Heart left ventricle (tissue), 16 donors: ENCODE measurements around the gene CABLES1. TPM values are rescaled to one million over a fixed set of nuclear protein-coding genes. Genes with fewer than 3 reads are reported as not detected.

Source experiments
- ATAC-seq, 4 donors: fragments of 200-7000 bp; cut with Tn5 transposase; one replicate each; pipeline ENCODE4 v1.9.1; 2020 to 2022; ENCODE audit warnings: moderate library complexity in 4 of 4, mild to moderate bottlenecking in 3 of 4, moderate number of reproducible peaks in 1 of 4
- DNase-seq, 5 donors: peaks; one replicate each; pipeline ENCODE4 v3.0.0-alpha.2; 2020
- H3K27ac ChIP-seq, 12 donors: fragments of 200-600 bp; sonication (generic) in 4 of 12; one replicate each; pipeline versions ENCODE4 v1.5.0 to v1.8.0; 2016 to 2022; ENCODE audit warnings: mild to moderate bottlenecking in 2 of 12
- H3K27me3 ChIP-seq, 9 donors: fragments of 200-600 bp; sonication (generic) in 2 of 9; one replicate each; pipeline versions ENCODE4 v1.5.1 to v1.8.0; 2016 to 2022; ENCODE audit warnings: mild to moderate bottlenecking in 3 of 9
- H3K36me3 ChIP-seq, 9 donors: fragments of 200-600 bp; sonication (generic) in 2 of 9; one replicate each; pipeline versions ENCODE4 v1.5.0 to v1.8.0; 2018 to 2022; ENCODE audit warnings: mild to moderate bottlenecking in 2 of 9
- H3K4me1 ChIP-seq, 12 donors: fragments of 200-600 bp; sonication (generic) in 4 of 12; one replicate each; pipeline versions ENCODE4 v1.5.0 to v1.8.0; 2016 to 2022; ENCODE audit warnings: mild to moderate bottlenecking in 3 of 12
- H3K4me3 ChIP-seq, 12 donors: fragments of 200-600 bp; sonication (generic) in 4 of 12; one replicate each; pipeline versions ENCODE4 v1.5.0 to v1.8.0; 2017 to 2022; ENCODE audit warnings: mild to moderate bottlenecking in 9 of 12, moderate library complexity in 4 of 12
- H3K9me3 ChIP-seq, 12 donors: fragments of 200-600 bp; sonication (generic) in 4 of 12; one replicate each; pipeline versions ENCODE4 v1.5.0 to v1.8.0; 2016 to 2022; ENCODE audit warnings: mild to moderate bottlenecking in 1 of 12
- CTCF ChIP-seq, 12 donors: fragments of 200-600 bp; sonication (generic) in 4 of 12; IDR thresholded peaks; one replicate each; pipeline versions ENCODE4 v1.5.0 to v1.8.0; 2018 to 2022; ENCODE audit warnings: antibody characterized with exemption in 12 of 12, mild to moderate bottlenecking in 5 of 12
- POLR2A ChIP-seq, 2 donors: fragments of 450-650 bp; IDR thresholded peaks; one replicate each; pipeline ENCODE4 v1.6.1; 2017; ENCODE audit warnings: antibody characterized with exemption in 2 of 2, mild to moderate bottlenecking in 2 of 2, moderate library complexity in 2 of 2
- WGBS, 4 donors: extraction: QIAGEN DNeasy Blood & Tissue Kit in 2 of 4; methylation state at CpG; one replicate each; pipeline versions ENCODE4 v1.1.5 to v1.1.7; 2013 to 2018; 5-methylcytosine and 5-hydroxymethylcytosine counted together
- intact Hi-C, 10 donors: fragments of 100-400 bp; cut with DNase I; formaldehyde crosslinking; loops; one replicate each; pipeline versions ENCODE4 v1.11.1 to v1.14.2; 2022
- polyA plus RNA-seq, 2 donors: library from polyadenylated mRNA; stranded (reverse); fragments of 200-250 nt; gene quantifications; one replicate each; pipeline ENCODE4 v1.2.3, GENCODE V29; 2013
- total RNA-seq, 9 donors: library from RNA; depleted of rRNA in 2 of 9; stranded (reverse); fragments of >200 nt in 2 of 9; fragmentation: NEBNext Ultra II Directional in 3 of 9; extraction: Animal tissue kit (Norgen Biotek cat#: 25700) in 3 of 9; gene quantifications; one replicate each; pipeline versions ENCODE4 v1.1.0 to v1.2.4, GENCODE V29; 2016 to 2023
- donor health status: ischemic (EF 13 %, LVEDD 7.1; RV severe dilation, severe dysfunction).
- donor health status: healthy with polysubstance abuse.
- donor health status: DM: no; HTN: yes; CAD: no.
- donor health status: DM: no; HTN: no; CAD: no.
- donor health status: ischemic (EF 25% LVEDD 6.9; RV normal size, moderate dysfunction).
- donor health status: ischemic (EF 25% LVEDD 5.7; RV mildly dilated, moderate dysfunction).
- donor health status: healthy.
- donor health status: DM: yes; HTN: yes; CAD: no.
- donor health status: ischemic (EF 35%, LVEDD 5.7; RV mildly dilated, moderate dysfunction).
- donor health status: nonischemic (EF 11% LVEDD 7.7; RV severe dilation, severe dysfunction).
- donor health status: DM: yes; HTN: yes; CAD: no.
- donor health status: PGD.
- donor health status: ischemic (EF 29% LVEDD 5.4; RV normal size, mild dysfunction).
- donor health status: nonischemic (EF 23%, LVEDD 6.1; RV moderate dilation, normal function).

Gene CABLES1
- total and polyA plus RNA-seq, 11 donors: 0.28 to 7.2 (median 2.1) TPM

GRCh38 chr18:23183411-23184150, 48.3 kb downstream of the CABLES1 start:
- ATAC-seq (peak in 2 of 4 donors; percentile 36 to 73), DNase-seq (no peak)
- intact Hi-C loops: no loop called here
- no peaks in the 10 kb centered on the region for H3K27me3 ChIP-seq
- H3K27ac ChIP-seq: peak overlapping the region in 2 of 12 donors; percentile 22 to 34
- H3K9me3 ChIP-seq: no peaks in the 10 kb centered on the region
- peaks cover 0 to 19% (median 3%) of the 10 kb centered on the region in 12 donors for H3K4me1 ChIP-seq
- no peak overlapping the region for H3K4me3 ChIP-seq
- 83 to 86% (median 85%) methylated on average over 8 of the region's 8 CpGs for WGBS, 4 donors
- TF ChIP-seq POLR2A (IDR thresholded peaks at IDR 0.05) (no peak), CTCF (IDR thresholded peaks at IDR 0.05) (no peak)
- no peaks in the 10 kb centered on the region for H3K36me3 ChIP-seq

GRCh38 chr18:23186781-23187180, 51.5 kb downstream of the CABLES1 start:
- Histone ChIP-seq H3K9me3 (no peaks in the 10 kb centered on the region), H3K4me3 (no peak overlapping the region), H3K4me1 (peaks cover 0 to 8% (median 0%) of the 10 kb centered on the region in 12 donors), H3K27ac (no peak overlapping the region), H3K27me3 (no peaks in the 10 kb centered on the region), H3K36me3 (no peaks in the 10 kb centered on the region)
- TF ChIP-seq CTCF (IDR thresholded peaks at IDR 0.05) (no peak), POLR2A (IDR thresholded peaks at IDR 0.05) (no peak)
- ATAC-seq: no peak
- intact Hi-C loops: no loop called here
- DNase-seq: no peak
- 96 to 100% (median 97%) methylated on average over 4 of the region's 4 CpGs for WGBS, 4 donors

- H3K27ac ChIP-seq: no peak overlapping the region
- 72 to 86% (median 83%) methylated on average over 6 of the region's 6 CpGs for WGBS, 4 donors
- DNase-seq (no peak), ATAC-seq (no peak)
- intact Hi-C loops: no loop called here
- H3K36me3 ChIP-seq: no peaks in the 10 kb centered on the region
- no peaks in the 10 kb centered on the region for H3K27me3 ChIP-seq
- no peaks in the 10 kb centered on the region for H3K9me3 ChIP-seq
- H3K4me1 ChIP-seq: peaks cover 0 to 20% (median 10%) of the 10 kb centered on the region in 12 donors
- no peak overlapping the region for H3K4me3 ChIP-seq
- TF ChIP-seq CTCF (IDR thresholded peaks at IDR 0.05) (no peak), POLR2A (IDR thresholded peaks at IDR 0.05) (no peak)
Observed at GRCh38 chr18:23188068-23188760, 52.9 kb downstream of the CABLES1 start.

GRCh38 chr18:23189099-23189498, 53.8 kb downstream of the CABLES1 start:
- Histone ChIP-seq H3K27me3 (no peaks in the 10 kb centered on the region), H3K4me3 (no peak overlapping the region), H3K4me1 (peaks cover 0 to 24% (median 12%) of the 10 kb centered on the region in 12 donors), H3K27ac (no peak overlapping the region), H3K9me3 (no peaks in the 10 kb centered on the region), H3K36me3 (no peaks in the 10 kb centered on the region)
- no peak for TF ChIP-seq POLR2A (IDR thresholded peaks at IDR 0.05)
- no peak for DNase-seq
- WGBS, 4 donors: 92 to 96% (median 94%) methylated on average over 6 to 7 of the region's 7 CpGs
- ATAC-seq: no peak
- intact Hi-C loops: no loop called here
